T-helper 2 cell treated with Interferon-gamma antibody and Interleukin-4, amounts not matched to agents 5 μg/mL and 100 μg/mL, for 36 hours (primary cell): ENCODE data around the gene MFAP2.
"Not testable (repeated sequence)": the region's sequence is repeated elsewhere in the genome, so short reads cannot be mapped to it uniquely, and the experiment has no call there.

Experiments
- DNase-seq: peaks from one replicate; pipeline ENCODE4 v3.0.0; 2021; ENCODE audit warnings: low spot score
- H3K27ac Mint-ChIP-seq: one replicate; pipeline ENCODE4 v1.8.0; 2021; ENCODE audit warnings: mild to moderate bottlenecking, mixed read lengths
- H3K27me3 Mint-ChIP-seq: one replicate; pipeline ENCODE4 v1.8.0; 2021; ENCODE audit warnings: low read depth, mixed read lengths
- H3K36me3 Mint-ChIP-seq: one replicate; pipeline ENCODE4 v1.8.0; 2021; ENCODE audit warnings: low read depth, mixed read lengths
- H3K4me1 Mint-ChIP-seq: one replicate; pipeline ENCODE4 v1.8.0; 2021; ENCODE audit warnings: low read depth, mixed read lengths
- H3K4me3 Mint-ChIP-seq: one replicate; pipeline ENCODE4 v1.8.0; 2022; ENCODE audit warnings: mild to moderate bottlenecking, moderate library complexity, mixed read lengths
- H3K9me3 Mint-ChIP-seq: one replicate; pipeline ENCODE4 v1.8.0; 2021; ENCODE audit warnings: mixed read lengths

MFAP2 gene

GRCh38 chr1:16969651-16970050 lies 10.8 kb downstream of the MFAP2 start:
- Mint-ChIP-seq H3K9me3 (no peaks in the 10 kb centered on the region), H3K27me3 (no peaks in the 10 kb centered on the region), H3K27ac (no peak overlapping the region), H3K4me1 (no peaks in the 10 kb centered on the region), H3K36me3 (no peaks in the 10 kb centered on the region), H3K4me3 (no peak overlapping the region)
- no peak for DNase-seq

- Mint-ChIP-seq H3K36me3 (no peaks in the 10 kb centered on the region), H3K4me1 (no peaks in the 10 kb centered on the region), H3K9me3 (no peaks in the 10 kb centered on the region), H3K27me3 (no peaks in the 10 kb centered on the region), H3K27ac (no peak overlapping the region), H3K4me3 (no peak overlapping the region)
- no peak for DNase-seq
These were observed 11.3 kb downstream of the MFAP2 start for GRCh38 chr1:16969057-16969611.

- no peak overlapping the region for H3K27ac Mint-ChIP-seq
These were observed 12.0 kb downstream of the MFAP2 start for GRCh38 chr1:16968372-16968771.

GRCh38 chr1:16967962-16968361 lies 12.5 kb downstream of the MFAP2 start:
- H3K9me3 Mint-ChIP-seq, result no peaks in the 10 kb centered on the region
- no peaks in the 10 kb centered on the region for H3K27me3 Mint-ChIP-seq
- no peak for DNase-seq
- no peak overlapping the region for H3K4me3 Mint-ChIP-seq
- H3K27ac Mint-ChIP-seq, result no peak overlapping the region
- no peaks in the 10 kb centered on the region for H3K36me3 Mint-ChIP-seq
- no peaks in the 10 kb centered on the region for H3K4me1 Mint-ChIP-seq

More at GRCh38 chr1:16968372-16968771, 12.0 kb downstream of the MFAP2 start:
- no peaks in the 10 kb centered on the region for H3K4me1 Mint-ChIP-seq
- no peaks in the 10 kb centered on the region for H3K9me3 Mint-ChIP-seq
- H3K27me3 Mint-ChIP-seq, result no peaks in the 10 kb centered on the region
- no peaks in the 10 kb centered on the region for H3K36me3 Mint-ChIP-seq
- DNase-seq, result no peak
- H3K4me3 Mint-ChIP-seq, result no peak overlapping the region

- no peak for DNase-seq
- H3K27me3 Mint-ChIP-seq, result no peaks in the 10 kb centered on the region
- no peak overlapping the region for H3K4me3 Mint-ChIP-seq
- H3K4me1 Mint-ChIP-seq, result no peaks in the 10 kb centered on the region
- H3K27ac Mint-ChIP-seq, result no peak overlapping the region
- H3K9me3 Mint-ChIP-seq, result no peaks in the 10 kb centered on the region
- no peaks in the 10 kb centered on the region for H3K36me3 Mint-ChIP-seq
These were observed 13.3 kb downstream of the MFAP2 start for GRCh38 chr1:16967095-16967575.

- DNase-seq, result no peak
- Mint-ChIP-seq H3K36me3 (no peaks in the 10 kb centered on the region), H3K27ac (no peak overlapping the region), H3K4me1 (no peaks in the 10 kb centered on the region), H3K4me3 (no peak overlapping the region), H3K9me3 (no peaks in the 10 kb centered on the region), H3K27me3 (no peaks in the 10 kb centered on the region)
These were observed 14.1 kb downstream of the MFAP2 start for GRCh38 chr1:16966282-16966681.

GRCh38 chr1:16965486-16966067 lies 14.8 kb downstream of the MFAP2 start:
- H3K9me3 Mint-ChIP-seq, result no peaks in the 10 kb centered on the region
- H3K4me1 Mint-ChIP-seq, result peaks cover under 1% of the 10 kb centered on the region
- DNase-seq, result no peak
- H3K27ac Mint-ChIP-seq, result no peak overlapping the region
- H3K36me3 Mint-ChIP-seq, result no peaks in the 10 kb centered on the region
- H3K27me3 Mint-ChIP-seq, result no peaks in the 10 kb centered on the region
- H3K4me3 Mint-ChIP-seq, result no peak overlapping the region

GRCh38 chr1:16964169-16964568 lies 16.3 kb downstream of the MFAP2 start:
- H3K27ac Mint-ChIP-seq, result not testable (repeated sequence)

GRCh38 chr1:16961297-16962133 lies 18.9 kb downstream of the MFAP2 start:
- DNase-seq, result no peak
- Mint-ChIP-seq H3K9me3 (no peaks in the 10 kb centered on the region), H3K4me3 (peak overlapping the region; percentile 68), H3K27ac (peak overlapping the region; percentile 8), H3K4me1 (peaks cover 6% of the 10 kb centered on the region), H3K36me3 (no peaks in the 10 kb centered on the region), H3K27me3 (no peaks in the 10 kb centered on the region)

More at GRCh38 chr1:16964169-16964568, 16.3 kb downstream of the MFAP2 start:
- H3K27me3 Mint-ChIP-seq, H3K4me3 Mint-ChIP-seq, H3K4me1 Mint-ChIP-seq, H3K36me3 Mint-ChIP-seq, DNase-seq, H3K9me3 Mint-ChIP-seq: not testable (repeated sequence)

- Mint-ChIP-seq H3K27ac (no peak overlapping the region), H3K4me1 (peaks cover 6% of the 10 kb centered on the region), H3K27me3 (no peaks in the 10 kb centered on the region), H3K4me3 (peak overlapping the region; percentile 68), H3K9me3 (no peaks in the 10 kb centered on the region), H3K36me3 (no peaks in the 10 kb centered on the region)
- DNase-seq, result peak; percentile 82
These were observed 19.7 kb downstream of the MFAP2 start for GRCh38 chr1:16960560-16961296.

GRCh38 chr1:16958475-16958874 lies 21.9 kb downstream of the MFAP2 start:
- no peak for DNase-seq
- H3K4me3 Mint-ChIP-seq, result no peak overlapping the region
- H3K27me3 Mint-ChIP-seq, result no peaks in the 10 kb centered on the region

GRCh38 chr1:16957731-16958130 lies 22.7 kb downstream of the MFAP2 start:
- Mint-ChIP-seq H3K27me3 (no peaks in the 10 kb centered on the region), H3K27ac (no peak overlapping the region), H3K36me3 (no peaks in the 10 kb centered on the region)

More at GRCh38 chr1:16958475-16958874, 21.9 kb downstream of the MFAP2 start:
- H3K4me1 Mint-ChIP-seq, result peaks cover 6% of the 10 kb centered on the region
- H3K36me3 Mint-ChIP-seq, result no peaks in the 10 kb centered on the region
- no peaks in the 10 kb centered on the region for H3K9me3 Mint-ChIP-seq
- H3K27ac Mint-ChIP-seq, result no peak overlapping the region

GRCh38 chr1:16956775-16957174 lies 23.6 kb downstream of the MFAP2 start:
- Mint-ChIP-seq H3K4me3 (no peak overlapping the region), H3K27me3 (no peaks in the 10 kb centered on the region), H3K36me3 (no peaks in the 10 kb centered on the region), H3K4me1 (peaks cover 6% of the 10 kb centered on the region), H3K9me3 (no peaks in the 10 kb centered on the region), H3K27ac (no peak overlapping the region)
- DNase-seq, result no peak

More at GRCh38 chr1:16957731-16958130, 22.7 kb downstream of the MFAP2 start:
- H3K9me3 Mint-ChIP-seq, result no peaks in the 10 kb centered on the region
- no peak overlapping the region for H3K4me3 Mint-ChIP-seq
- peaks cover 6% of the 10 kb centered on the region for H3K4me1 Mint-ChIP-seq
- DNase-seq, result no peak

GRCh38 chr1:16955186-16955585 lies 25.2 kb downstream of the MFAP2 start:
- H3K4me1 Mint-ChIP-seq, result peaks cover 3% of the 10 kb centered on the region
- H3K27ac Mint-ChIP-seq, result no peak overlapping the region
- no peaks in the 10 kb centered on the region for H3K27me3 Mint-ChIP-seq
- no peaks in the 10 kb centered on the region for H3K36me3 Mint-ChIP-seq
- H3K9me3 Mint-ChIP-seq, result no peaks in the 10 kb centered on the region
- H3K4me3 Mint-ChIP-seq, result no peak overlapping the region
- no peak for DNase-seq
